GM12801 (cell line): Measurements from ENCODE around the gene SEMA6D.

Experiments used
- CTCF ChIP-seq: IDR thresholded peaks from one replicate; pipeline ENCODE4 v1.5.1; 2011; ENCODE audit warnings: control low read depth; ENCODE audit not compliant: insufficient read length; ENCODE audit errors: extremely low read depth

The SEMA6D gene

GRCh38 chr15:47819158-47819557 lies 101.9 kb downstream of the SEMA6D start:
- no peak for TF ChIP-seq CTCF

- TF ChIP-seq CTCF = no peak
These were observed 102.9 kb downstream of the SEMA6D start for GRCh38 chr15:47820057-47820746.

- TF ChIP-seq CTCF = no peak
These were observed 103.5 kb downstream of the SEMA6D start for GRCh38 chr15:47820747-47821319.

- no peak for TF ChIP-seq CTCF
These were observed 104.7 kb downstream of the SEMA6D start for GRCh38 chr15:47822048-47822447.
